Ovary (tissue), 9 donors: Measurements from ENCODE around the gene TSPAN14. TPM values are rescaled to one million over a fixed set of nuclear protein-coding genes. Genes with fewer than 3 reads are reported as not detected.

Experiments used
- DNase-seq, 5 donors: peaks; one replicate each; pipeline ENCODE4 v3.0.0-alpha.2; 2019 to 2020
- H3K27ac ChIP-seq, 2 donors: fragments of 200-600 bp; one replicate each; pipeline versions ENCODE4 v1.5.1 to v1.8.0; 2019 to 2022
- H3K27me3 ChIP-seq: fragments of 200-600 bp; one replicate; pipeline ENCODE4 v1.8.0; 2022
- H3K36me3 ChIP-seq: fragments of 200-600 bp; sonication (generic); one replicate; pipeline ENCODE4 v1.5.1; 2019
- H3K4me1 ChIP-seq: one replicate; pipeline ENCODE4 v1.8.1; 2013; ENCODE audit warnings: mild to moderate bottlenecking, moderate library complexity; ENCODE audit not compliant: insufficient read depth
- H3K4me3 ChIP-seq: fragments of 200-600 bp; sonication (generic); one replicate; pipeline ENCODE4 v1.5.1; 2017
- H3K9me3 ChIP-seq, 2 donors: fragments of 200-600 bp in 1 of 2; sonication (generic) in 1 of 2; one replicate each; pipeline versions ENCODE4 v1.5.1 to v1.8.1; 2013 to 2019; ENCODE audit warnings: mild to moderate bottlenecking in 1 of 2, moderate library complexity in 1 of 2
- EP300 ChIP-seq: sonication (generic); formaldehyde crosslinking; IDR thresholded peaks from one replicate; pipeline ENCODE4 v1.6.1; 2017; ENCODE audit warnings: antibody characterized with exemption
- POLR2A ChIP-seq: fragments of 450-650 bp; IDR thresholded peaks from one replicate; pipeline ENCODE4 v1.6.1; 2017; ENCODE audit warnings: antibody characterized with exemption, mild to moderate bottlenecking, moderate library complexity
- WGBS, 3 donors: extraction: QIAGEN DNeasy Blood & Tissue Kit in 1 of 3; methylation state at CpG; one replicate each; pipeline versions ENCODE4 v1.1.5 to v1.1.7; 2013 to 2017; 5-methylcytosine and 5-hydroxymethylcytosine counted together
- intact Hi-C, 4 donors: fragments of 100-400 bp; cut with DNase I; formaldehyde crosslinking; loops; one replicate each; pipeline versions ENCODE4 v1.11.0 to v1.15.1; 2022 to 2023
- polyA plus RNA-seq, 2 donors: library from polyadenylated mRNA; stranded (reverse); fragments of 200-250 nt in 1 of 2; fragments of 350-450 nt in 1 of 2; fragmentation: Illumina TruSeq in 1 of 2; extraction: RNeasy Lipid Tissue Mini Kit (QIAGEN cat#74804) in 1 of 2; gene quantifications; one replicate each; pipeline ENCODE4 v1.2.3, GENCODE V29; 2013 to 2014
- total RNA-seq, 7 donors: library from RNA; depleted of rRNA in 2 of 7; stranded (reverse); fragments of >200 nt in 2 of 7; fragmentation: NEBNext Ultra II Directional in 3 of 7; extraction: Animal tissue kit (Norgen Biotek cat#: 25700) in 3 of 7; gene quantifications; one replicate each; pipeline versions ENCODE4 v1.1.0 to v1.2.4, GENCODE V29; 2016 to 2023
- TF ChIP-seq, protein P1 (sequence below), 3 donors: fragments of 450-650 bp in 2 of 3; fragments of 200-600 bp in 1 of 3; IDR thresholded peaks; one replicate each; pipeline versions ENCODE4 v1.5.1 to v1.8.0; 2016 to 2022; ENCODE audit warnings: antibody characterized with exemption in 3 of 3, mild to moderate bottlenecking in 1 of 3
- donor health status: DM: no; HTN: no; CAD: no; lungs with moderate emphysema.
- donor health status: DM: no; HTN: no; CAD: no.
- donor health status: Bipolar disorder and iron deficiency.
- donor health status: DM: yes; HTN: yes; CAD: no.
- donor health status: DM: no; HTN: no; CAD: no.
- donor health status: DM: yes; HTN: yes; CAD: no.

TSPAN14 gene
- total and polyA plus RNA-seq, 9 donors: 35.4 to 103 (median 74.8) TPM

DNA sequence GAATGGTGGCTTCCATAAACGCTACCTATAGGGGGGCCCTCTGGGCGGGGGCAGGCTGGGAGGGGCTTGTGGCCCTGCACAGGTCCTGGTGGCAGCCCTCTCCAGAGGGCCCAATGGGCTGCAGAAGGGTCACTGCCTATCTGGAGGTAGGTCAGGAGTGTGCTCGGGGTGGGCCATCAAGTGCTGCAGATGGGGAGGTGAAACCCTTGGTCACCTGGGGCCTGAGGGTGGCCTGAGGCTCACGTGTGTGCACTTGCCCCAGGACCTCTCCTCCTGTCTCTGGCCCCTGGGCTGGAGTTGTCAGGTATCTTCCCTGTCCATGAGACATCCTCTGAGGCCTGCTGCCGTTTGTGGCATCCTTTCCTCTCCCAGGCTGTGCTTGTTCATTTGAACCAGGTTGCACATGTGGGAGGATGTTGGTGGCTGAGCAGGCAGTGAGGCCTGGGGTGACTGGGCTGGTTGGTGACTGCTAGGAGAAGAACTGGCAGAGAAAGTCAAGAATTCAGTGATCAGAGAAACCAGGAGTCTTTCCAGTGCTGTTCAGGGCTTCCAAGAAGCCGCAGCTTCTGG lies 62.5 kb downstream of the TSPAN14 start:
- intact Hi-C loops: no loop called here
- Histone ChIP-seq H3K4me3 (no peak overlapping the region), H3K27me3 (no peaks in the 10 kb centered on the region), H3K9me3 (no peaks in the 10 kb centered on the region), H3K36me3 (no peaks in the 10 kb centered on the region), H3K4me1 (no peaks in the 10 kb centered on the region), H3K27ac (no peak overlapping the region)
- WGBS, 3 donors: 82 to 88% (median 85%) methylated on average over 6 of the region's 6 CpGs
- no peak for TF ChIP-seq POLR2A
- DNase-seq: peak in 1 of 5 donors; percentile 8

DNA sequence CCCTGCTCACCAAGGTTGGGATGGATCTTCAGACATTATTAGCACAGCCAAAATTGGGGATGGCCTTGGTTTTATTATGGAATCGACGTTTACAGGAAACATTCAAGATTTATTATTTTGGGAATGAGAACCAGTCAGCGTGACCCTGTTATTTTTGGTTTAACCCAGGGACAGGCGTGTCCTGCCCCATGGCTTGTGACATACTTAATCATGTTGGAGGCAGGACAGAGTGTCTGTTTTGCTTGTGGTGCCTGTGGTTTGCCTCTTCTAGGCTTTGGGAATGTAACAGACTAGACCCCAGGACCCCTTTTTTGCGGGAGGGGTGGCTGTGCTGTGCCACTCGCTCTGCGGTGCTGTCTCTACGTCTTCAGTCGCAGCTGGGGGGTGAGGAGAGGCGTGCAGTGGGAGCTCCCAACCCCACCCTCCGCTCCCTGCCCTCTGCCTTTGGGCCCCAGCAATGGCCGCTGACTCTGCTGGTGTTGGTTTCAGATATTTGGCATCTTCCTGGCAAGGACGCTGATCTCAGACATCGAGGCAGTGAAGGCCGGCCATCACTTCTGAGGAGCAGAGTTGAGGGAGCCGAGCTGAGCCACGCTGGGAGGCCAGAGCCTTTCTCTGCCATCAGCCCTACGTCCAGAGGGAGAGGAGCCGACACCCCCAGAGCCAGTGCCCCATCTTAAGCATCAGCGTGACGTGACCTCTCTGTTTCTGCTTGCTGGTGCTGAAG lies 63.5 kb downstream of the TSPAN14 start:
- intact Hi-C loops: no loop called here
- no peak overlapping the region for H3K4me3 ChIP-seq
- no peaks in the 10 kb centered on the region for H3K4me1 ChIP-seq
- TF ChIP-seq EP300: no peak
- no peak for TF ChIP-seq POLR2A
- TF ChIP-seq, protein P1, sequence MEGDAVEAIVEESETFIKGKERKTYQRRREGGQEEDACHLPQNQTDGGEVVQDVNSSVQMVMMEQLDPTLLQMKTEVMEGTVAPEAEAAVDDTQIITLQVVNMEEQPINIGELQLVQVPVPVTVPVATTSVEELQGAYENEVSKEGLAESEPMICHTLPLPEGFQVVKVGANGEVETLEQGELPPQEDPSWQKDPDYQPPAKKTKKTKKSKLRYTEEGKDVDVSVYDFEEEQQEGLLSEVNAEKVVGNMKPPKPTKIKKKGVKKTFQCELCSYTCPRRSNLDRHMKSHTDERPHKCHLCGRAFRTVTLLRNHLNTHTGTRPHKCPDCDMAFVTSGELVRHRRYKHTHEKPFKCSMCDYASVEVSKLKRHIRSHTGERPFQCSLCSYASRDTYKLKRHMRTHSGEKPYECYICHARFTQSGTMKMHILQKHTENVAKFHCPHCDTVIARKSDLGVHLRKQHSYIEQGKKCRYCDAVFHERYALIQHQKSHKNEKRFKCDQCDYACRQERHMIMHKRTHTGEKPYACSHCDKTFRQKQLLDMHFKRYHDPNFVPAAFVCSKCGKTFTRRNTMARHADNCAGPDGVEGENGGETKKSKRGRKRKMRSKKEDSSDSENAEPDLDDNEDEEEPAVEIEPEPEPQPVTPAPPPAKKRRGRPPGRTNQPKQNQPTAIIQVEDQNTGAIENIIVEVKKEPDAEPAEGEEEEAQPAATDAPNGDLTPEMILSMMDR (IDR thresholded peaks at IDR 0.05): no peak
- H3K36me3 ChIP-seq: no peaks in the 10 kb centered on the region
- no peak overlapping the region for H3K27ac ChIP-seq
- no peaks in the 10 kb centered on the region for H3K27me3 ChIP-seq
- 76 to 84% (median 76%) methylated on average over 21 of the region's 21 CpGs for WGBS, 3 donors
- DNase-seq: peak in 1 of 5 donors; percentile 9
- no peaks in the 10 kb centered on the region for H3K9me3 ChIP-seq

DNA sequence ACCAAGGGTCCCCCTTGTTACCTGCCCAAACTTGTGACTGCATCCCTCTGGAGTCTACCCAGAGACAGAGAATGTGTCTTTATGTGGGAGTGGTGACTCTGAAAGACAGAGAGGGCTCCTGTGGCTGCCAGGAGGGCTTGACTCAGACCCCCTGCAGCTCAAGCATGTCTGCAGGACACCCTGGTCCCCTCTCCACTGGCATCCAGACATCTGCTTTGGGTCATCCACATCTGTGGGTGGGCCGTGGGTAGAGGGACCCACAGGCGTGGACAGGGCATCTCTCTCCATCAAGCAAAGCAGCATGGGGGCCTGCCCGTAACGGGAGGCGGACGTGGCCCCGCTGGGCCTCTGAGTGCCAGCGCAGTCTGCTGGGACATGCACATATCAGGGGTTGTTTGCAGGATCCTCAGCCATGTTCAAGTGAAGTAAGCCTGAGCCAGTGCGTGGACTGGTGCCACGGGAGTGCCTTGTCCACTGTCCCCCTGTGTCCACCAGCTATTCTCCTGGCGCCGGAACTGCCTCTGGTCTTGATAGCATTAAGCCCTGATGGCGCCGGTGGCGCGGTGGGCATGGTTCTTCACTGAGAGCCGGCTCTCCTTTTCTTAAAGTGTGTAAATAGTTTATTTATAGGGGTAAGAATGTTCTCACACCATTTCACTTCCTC lies 64.2 kb downstream of the TSPAN14 start:
- Histone ChIP-seq H3K36me3 (no peaks in the 10 kb centered on the region), H3K27ac (no peak overlapping the region), H3K9me3 (no peaks in the 10 kb centered on the region), H3K27me3 (no peaks in the 10 kb centered on the region), H3K4me3 (no peak overlapping the region), H3K4me1 (no peaks in the 10 kb centered on the region)
- TF ChIP-seq POLR2A: no peak
- TF ChIP-seq, protein P1 (IDR thresholded peaks at IDR 0.05): no peak
- no peak for TF ChIP-seq EP300
- peak in 1 of 5 donors; percentile 13 for DNase-seq
- intact Hi-C loops: no loop called here
- 91 to 97% (median 92%) methylated on average over 13 to 17 of the region's 17 CpGs for WGBS, 3 donors

DNA sequence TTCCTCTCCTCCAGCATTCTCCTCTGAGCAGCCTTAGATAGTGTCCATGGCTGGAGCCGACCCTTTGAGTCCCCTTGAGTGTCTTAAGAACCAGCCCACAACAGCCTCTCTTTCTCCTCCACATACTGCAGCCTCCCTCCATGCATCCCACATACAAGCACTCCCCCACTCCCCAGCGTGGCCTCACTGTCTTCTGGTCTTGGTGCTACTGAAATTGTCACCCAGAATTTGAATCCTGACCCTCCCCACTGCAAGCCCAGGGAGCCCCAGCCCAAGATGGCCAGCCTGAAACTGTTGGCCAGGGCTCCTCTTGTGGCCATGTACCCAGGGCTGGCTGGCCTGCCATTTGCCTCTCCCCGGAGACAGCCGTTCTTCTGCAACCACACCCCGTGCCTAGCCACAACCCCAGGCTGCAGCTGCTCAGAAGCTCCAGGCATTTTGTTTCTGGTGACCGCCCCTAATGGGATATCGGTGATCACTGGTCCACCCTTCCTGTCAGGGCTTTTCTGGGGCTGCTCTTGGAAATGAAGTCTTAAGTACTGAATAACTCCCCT lies 64.8 kb downstream of the TSPAN14 start:
- 75 to 82% (median 76%) methylated on average over 7 of the region's 7 CpGs for WGBS, 3 donors
- intact Hi-C loops: no loop called here

More for the DNA sequence above, 64.8 kb downstream of the TSPAN14 start:
- Histone ChIP-seq H3K36me3 (no peaks in the 10 kb centered on the region), H3K27ac (no peak overlapping the region), H3K27me3 (no peaks in the 10 kb centered on the region), H3K9me3 (no peaks in the 10 kb centered on the region), H3K4me1 (no peaks in the 10 kb centered on the region), H3K4me3 (no peak overlapping the region)
- TF ChIP-seq EP300 (no peak), POLR2A (no peak)
- TF ChIP-seq, protein P1 (IDR thresholded peaks at IDR 0.05): no peak
- no peak for DNase-seq
